ENCODE results near the gene CACTIN.
"Not testable (repeated sequence)": the region's sequence is repeated elsewhere in the genome, so short reads cannot be mapped to it uniquely, and the experiment has no call there.

The CACTIN gene

DNA sequence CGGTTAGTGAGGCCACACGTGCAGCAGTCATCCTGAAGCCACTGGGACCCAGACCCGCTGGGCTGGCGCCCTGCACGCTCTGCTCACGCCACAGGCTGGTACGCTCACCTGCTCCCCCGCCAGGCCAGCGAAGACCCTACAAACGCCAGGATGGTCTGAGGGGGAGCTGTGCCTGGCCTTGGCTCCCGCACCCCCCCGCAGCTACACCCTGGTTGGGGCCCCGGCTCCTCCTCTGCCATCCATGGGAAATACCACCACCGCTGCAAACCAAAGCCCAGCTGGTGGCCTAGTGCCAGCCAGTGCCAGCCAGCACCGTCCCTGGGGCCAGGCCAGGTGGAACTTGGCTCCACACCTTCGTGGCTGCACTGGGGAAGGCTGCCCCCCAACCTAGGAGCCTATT lies 23.3 kb upstream of the CACTIN start:
- Histone ChIP-seq H3K4me3 (ENCODE audit: low read length) (no peak overlapping the region), H3K27ac (ENCODE audit: low read length) (no peak overlapping the region), H3K4me1 (ENCODE audit: control insufficient read depth, low read depth, low read length) (no peaks in the 10 kb centered on the region), H3K36me3 (ENCODE audit: control insufficient read depth, low read depth, low read length) (peaks cover 5% of the 10 kb centered on the region), H3K9me3 (ENCODE audit: control insufficient read depth, low read depth, low read length) (no peaks in the 10 kb centered on the region), H3K9ac (ENCODE audit: low read length) (no peak overlapping the region), H3K27me3 (ENCODE audit: control insufficient read depth, insufficient read depth, low read length) (no peaks in the 10 kb centered on the region)

- H3K9ac ChIP-seq (ENCODE audit: low read length) = no peak overlapping the region
- no peaks in the 10 kb centered on the region for H3K9me3 ChIP-seq (ENCODE audit: control insufficient read depth, low read depth, low read length)
- no peak overlapping the region for H3K27ac ChIP-seq (ENCODE audit: low read length)
- H3K36me3 ChIP-seq (ENCODE audit: control insufficient read depth, low read depth, low read length) = peaks cover 5% of the 10 kb centered on the region
- no peaks in the 10 kb centered on the region for H3K27me3 ChIP-seq (ENCODE audit: control insufficient read depth, insufficient read depth, low read length)
- H3K4me3 ChIP-seq (ENCODE audit: low read length) = no peak overlapping the region
- no peaks in the 10 kb centered on the region for H3K4me1 ChIP-seq (ENCODE audit: control insufficient read depth, low read depth, low read length)
Observed at GRCh38 chr19:3648037-3648905, 21.7 kb upstream of the CACTIN start.

- not testable (repeated sequence) for H3K4me1 ChIP-seq (ENCODE audit: control insufficient read depth, low read depth, low read length); H3K27ac ChIP-seq (ENCODE audit: low read length); H3K9ac ChIP-seq (ENCODE audit: low read length); H3K9me3 ChIP-seq (ENCODE audit: control insufficient read depth, low read depth, low read length); H3K36me3 ChIP-seq (ENCODE audit: control insufficient read depth, low read depth, low read length); H3K4me3 ChIP-seq (ENCODE audit: low read length); H3K27me3 ChIP-seq (ENCODE audit: control insufficient read depth, insufficient read depth, low read length)
Observed at GRCh38 chr19:3647102-3647501, 20.5 kb upstream of the CACTIN start.

GRCh38 chr19:3646336-3647092 lies 19.9 kb upstream of the CACTIN start:
- no peaks in the 10 kb centered on the region for H3K4me1 ChIP-seq (ENCODE audit: control insufficient read depth, low read depth, low read length)
- H3K9me3 ChIP-seq (ENCODE audit: control insufficient read depth, low read depth, low read length) = no peaks in the 10 kb centered on the region
- no peak overlapping the region for H3K27ac ChIP-seq (ENCODE audit: low read length)
- H3K27me3 ChIP-seq (ENCODE audit: control insufficient read depth, insufficient read depth, low read length) = no peaks in the 10 kb centered on the region
- H3K36me3 ChIP-seq (ENCODE audit: control insufficient read depth, low read depth, low read length) = no peaks in the 10 kb centered on the region
- no peak overlapping the region for H3K9ac ChIP-seq (ENCODE audit: low read length)
- H3K4me3 ChIP-seq (ENCODE audit: low read length) = no peak overlapping the region

DNA sequence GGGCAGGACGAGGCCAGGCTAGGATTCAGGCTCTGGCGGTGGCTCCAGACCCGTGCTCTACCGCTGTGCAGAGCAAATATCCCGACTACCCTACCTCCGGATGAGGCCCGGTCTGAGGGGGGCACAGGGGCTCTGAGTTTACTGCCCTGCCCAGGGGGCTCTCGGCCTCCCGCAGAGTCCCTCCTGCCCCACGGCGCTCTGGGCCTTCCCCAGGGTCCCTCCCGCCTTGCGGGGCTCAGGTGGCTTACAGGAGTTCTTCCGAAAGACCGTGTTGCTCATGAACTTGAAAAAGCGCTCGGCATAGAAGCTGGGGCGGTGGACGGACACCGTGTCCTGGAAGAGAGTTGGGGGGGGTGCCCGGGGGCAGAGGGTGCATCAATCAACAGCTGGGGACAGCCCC lies 19.1 kb upstream of the CACTIN start:
- H3K27me3 ChIP-seq (ENCODE audit: control insufficient read depth, insufficient read depth, low read length) = no peaks in the 10 kb centered on the region
- no peak overlapping the region for H3K27ac ChIP-seq (ENCODE audit: low read length)
- H3K4me1 ChIP-seq (ENCODE audit: control insufficient read depth, low read depth, low read length) = no peaks in the 10 kb centered on the region
- H3K4me3 ChIP-seq (ENCODE audit: low read length) = no peak overlapping the region
- no peak overlapping the region for H3K9ac ChIP-seq (ENCODE audit: low read length)
- H3K9me3 ChIP-seq (ENCODE audit: control insufficient read depth, low read depth, low read length) = no peaks in the 10 kb centered on the region
- H3K36me3 ChIP-seq (ENCODE audit: control insufficient read depth, low read depth, low read length) = no peaks in the 10 kb centered on the region

GRCh38 chr19:3645067-3645396 lies 18.4 kb upstream of the CACTIN start:
- Histone ChIP-seq H3K27me3 (ENCODE audit: control insufficient read depth, insufficient read depth, low read length) (no peaks in the 10 kb centered on the region), H3K9ac (ENCODE audit: low read length) (no peak overlapping the region), H3K4me1 (ENCODE audit: control insufficient read depth, low read depth, low read length) (no peaks in the 10 kb centered on the region), H3K9me3 (ENCODE audit: control insufficient read depth, low read depth, low read length) (no peaks in the 10 kb centered on the region), H3K36me3 (ENCODE audit: control insufficient read depth, low read depth, low read length) (no peaks in the 10 kb centered on the region), H3K4me3 (ENCODE audit: low read length) (no peak overlapping the region), H3K27ac (ENCODE audit: low read length) (no peak overlapping the region)

DNA sequence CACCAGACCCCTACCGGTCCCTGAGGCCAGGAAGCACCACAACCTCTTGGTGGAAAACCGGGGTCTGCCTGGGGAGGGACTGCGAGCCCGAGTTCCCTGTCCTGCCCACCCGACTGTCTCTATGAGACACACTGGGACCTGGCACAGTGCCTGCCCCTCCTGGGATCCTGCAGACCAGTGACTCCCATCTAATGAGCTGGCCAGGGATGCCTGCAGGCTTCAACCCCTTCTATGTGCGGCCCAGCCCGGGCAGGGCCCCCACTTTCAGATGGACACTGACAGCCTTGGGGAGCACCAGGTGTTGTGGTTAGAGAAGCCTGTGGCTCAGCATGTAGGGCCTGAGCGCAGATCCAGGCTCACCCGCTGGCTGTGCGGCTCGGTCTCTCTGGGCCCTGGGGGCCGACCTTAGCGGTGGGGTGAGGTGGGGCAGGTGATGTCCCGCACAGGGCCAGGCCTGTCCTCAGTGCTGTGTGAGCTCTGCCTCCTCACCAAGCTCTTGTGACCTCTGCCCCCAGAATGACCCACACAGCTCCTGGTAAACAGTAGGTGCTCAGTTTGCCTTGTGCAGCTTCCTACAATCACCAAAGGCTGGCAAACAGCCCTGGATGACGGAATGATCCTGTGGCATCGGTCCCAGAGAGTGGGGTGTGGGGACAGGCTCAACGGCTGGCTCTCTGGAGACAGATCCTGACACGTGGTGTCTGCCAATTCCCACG lies 17.9 kb upstream of the CACTIN start:
- Histone ChIP-seq H3K9ac (ENCODE audit: low read length) (no peak overlapping the region), H3K36me3 (ENCODE audit: control insufficient read depth, low read depth, low read length) (peaks cover 3% of the 10 kb centered on the region), H3K9me3 (ENCODE audit: control insufficient read depth, low read depth, low read length) (no peaks in the 10 kb centered on the region), H3K4me1 (ENCODE audit: control insufficient read depth, low read depth, low read length) (no peaks in the 10 kb centered on the region), H3K4me3 (ENCODE audit: low read length) (no peak overlapping the region), H3K27ac (ENCODE audit: low read length) (no peak overlapping the region), H3K27me3 (ENCODE audit: control insufficient read depth, insufficient read depth, low read length) (no peaks in the 10 kb centered on the region)

- Histone ChIP-seq H3K4me1 (ENCODE audit: control insufficient read depth, low read depth, low read length) (no peaks in the 10 kb centered on the region), H3K9ac (ENCODE audit: low read length) (no peak overlapping the region), H3K36me3 (ENCODE audit: control insufficient read depth, low read depth, low read length) (peaks cover 8% of the 10 kb centered on the region), H3K27me3 (ENCODE audit: control insufficient read depth, insufficient read depth, low read length) (no peaks in the 10 kb centered on the region), H3K4me3 (ENCODE audit: low read length) (no peak overlapping the region), H3K27ac (ENCODE audit: low read length) (no peak overlapping the region), H3K9me3 (ENCODE audit: control insufficient read depth, low read depth, low read length) (no peaks in the 10 kb centered on the region)
Observed at GRCh38 chr19:3643674-3644313, 17.2 kb upstream of the CACTIN start.

GRCh38 chr19:3642987-3643673 lies 16.5 kb upstream of the CACTIN start:
- Histone ChIP-seq H3K36me3 (ENCODE audit: control insufficient read depth, low read depth, low read length) (peaks cover 11% of the 10 kb centered on the region), H3K27me3 (ENCODE audit: control insufficient read depth, insufficient read depth, low read length) (no peaks in the 10 kb centered on the region), H3K4me1 (ENCODE audit: control insufficient read depth, low read depth, low read length) (no peaks in the 10 kb centered on the region), H3K9ac (ENCODE audit: low read length) (no peak overlapping the region), H3K4me3 (ENCODE audit: low read length) (no peak overlapping the region), H3K27ac (ENCODE audit: low read length) (no peak overlapping the region), H3K9me3 (ENCODE audit: control insufficient read depth, low read depth, low read length) (no peaks in the 10 kb centered on the region)

- Histone ChIP-seq H3K27ac (ENCODE audit: low read length) (no peak overlapping the region), H3K27me3 (ENCODE audit: control insufficient read depth, insufficient read depth, low read length) (no peaks in the 10 kb centered on the region), H3K9me3 (ENCODE audit: control insufficient read depth, low read depth, low read length) (no peaks in the 10 kb centered on the region), H3K9ac (ENCODE audit: low read length) (no peak overlapping the region), H3K4me3 (ENCODE audit: low read length) (no peak overlapping the region), H3K36me3 (ENCODE audit: control insufficient read depth, low read depth, low read length) (peaks cover 11% of the 10 kb centered on the region), H3K4me1 (ENCODE audit: control insufficient read depth, low read depth, low read length) (no peaks in the 10 kb centered on the region)
Observed at GRCh38 chr19:3642296-3642695, 15.7 kb upstream of the CACTIN start.
